22Rv1 (cell line): ENCODE results near the gene PARP1.

Experiments used
- H3K27ac ChIP-seq: fragments of 450-650 bp; 2 replicates; pipeline ENCODE4 v1.5.1; 2017
- CTCF ChIP-seq: fragments of 450-650 bp; IDR thresholded peaks from 2 replicates; pipeline ENCODE4 v1.5.1; 2017; ENCODE audit warnings: mild to moderate bottlenecking
- ZFX ChIP-seq: fragments of 450-650 bp; IDR thresholded peaks from 2 replicates; pipeline ENCODE4 v1.6.1; 2017; ENCODE audit warnings: antibody characterized with exemption, borderline replicate concordance

PARP1 gene

GRCh38 chr1:226312065-226312464 is 95.8 kb downstream of the PARP1 start:
- TF ChIP-seq CTCF (no peak), ZFX (no peak)
- H3K27ac ChIP-seq, result no peak overlapping the region

- TF ChIP-seq ZFX (no peak), CTCF (no peak)
Observed at GRCh38 chr1:226311376-226311775, 96.5 kb downstream of the PARP1 start.

More at GRCh38 chr1:226311376-226311775, 96.5 kb downstream of the PARP1 start:
- H3K27ac ChIP-seq, result no peak overlapping the region
